Peyer's patch (tissue), 4 donors: ENCODE results near the gene EPAS1. TPM values are rescaled to one million over a fixed set of nuclear protein-coding genes. Genes with fewer than 3 reads are reported as not detected.

Experiments
- DNase-seq, 3 donors: peaks; one replicate each; pipeline ENCODE4 v3.0.0-alpha.2; 2017 to 2019
- H3K27ac ChIP-seq, 4 donors: fragments of 200-600 bp; sonication (generic); one replicate each; pipeline ENCODE4 v1.5.1; 2016 to 2019
- H3K27me3 ChIP-seq, 2 donors: fragments of 200-600 bp; sonication (generic); one replicate each; pipeline ENCODE4 v1.5.1; 2019
- H3K36me3 ChIP-seq, 3 donors: fragments of 200-600 bp; sonication (generic); one replicate each; pipeline ENCODE4 v1.5.1; 2016 to 2019
- H3K4me1 ChIP-seq, 4 donors: fragments of 200-600 bp; sonication (generic); one replicate each; pipeline ENCODE4 v1.5.1; 2016 to 2019
- H3K4me3 ChIP-seq, 4 donors: fragments of 200-600 bp; sonication (generic); 1 replicate in 3 of 4; 2 replicates in 1 of 4; pipeline ENCODE4 v1.5.1; 2016 to 2019; ENCODE audit warnings: mild to moderate bottlenecking in 1 of 4
- H3K9me3 ChIP-seq, 4 donors: fragments of 200-600 bp; sonication (generic); one replicate each; pipeline ENCODE4 v1.5.1; 2016 to 2019; ENCODE audit warnings: mild to moderate bottlenecking in 1 of 4
- POLR2A ChIP-seq, 2 donors: fragments of 450-650 bp; IDR thresholded peaks; one replicate each; pipeline ENCODE4 v1.5.1; 2017; ENCODE audit warnings: antibody characterized with exemption in 2 of 2, mild to moderate bottlenecking in 2 of 2, moderate library complexity in 2 of 2
- total RNA-seq, 4 donors: library from RNA; depleted of rRNA; stranded (reverse); fragments of >200 nt; gene quantifications; one replicate each; pipeline ENCODE4 v1.1.0, GENCODE V29; 2016
- TF ChIP-seq, protein P1 (sequence below), 6 experiments: fragments of 450-650 bp in 4 of 6; fragments of 200-600 bp in 2 of 6; sonication (generic) in 1 of 6; IDR thresholded peaks; one replicate each; pipeline ENCODE4 v1.5.1; 2017 to 2019; ENCODE audit warnings: antibody characterized with exemption in 6 of 6, mild to moderate bottlenecking in 3 of 6, moderate library complexity in 1 of 6

The EPAS1 gene
- total RNA-seq, 4 donors from 2014 or later: 114 to 240 (median 196) TPM

DNA sequence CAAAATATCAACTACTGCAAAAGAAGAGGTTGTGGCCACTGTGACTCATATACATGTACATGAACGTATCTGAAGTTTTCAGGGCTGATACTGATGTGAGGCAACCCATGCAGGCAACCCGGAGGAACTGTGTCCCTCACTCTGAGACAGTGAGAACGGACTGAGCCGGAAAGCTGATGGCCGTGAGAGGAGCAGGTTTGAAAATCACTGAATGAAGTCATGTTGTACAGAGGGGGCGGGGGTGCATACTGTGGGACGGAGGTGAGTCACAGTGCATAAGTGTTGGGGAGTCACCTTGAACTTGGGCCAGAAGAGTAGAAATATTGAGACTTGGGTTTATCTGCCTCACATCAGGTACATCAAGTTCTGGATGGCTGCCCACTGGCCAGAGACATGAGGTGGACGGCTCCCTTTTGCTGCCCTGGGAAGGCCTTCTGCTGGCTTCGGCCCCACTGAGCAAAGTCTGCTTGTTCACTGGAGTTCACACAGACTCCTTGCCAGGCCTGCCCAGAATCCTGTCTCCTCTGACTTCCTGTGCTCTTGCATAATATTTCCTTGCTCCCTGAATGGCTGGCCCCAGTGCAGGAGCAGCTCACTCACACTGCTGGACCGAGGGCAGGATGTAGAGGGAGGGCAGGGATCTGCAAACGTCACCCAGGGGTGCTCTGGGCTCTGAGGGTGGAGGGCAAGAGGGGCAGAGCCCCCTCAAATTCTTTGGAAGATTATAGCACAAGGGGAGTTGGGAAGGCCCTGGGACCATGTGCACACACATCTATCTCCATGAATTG, 18.1 kb downstream of the EPAS1 start:
- TF ChIP-seq POLR2A (IDR thresholded peaks at IDR 0.05): peak in 1 of 2 donors; percentile 39
- TF ChIP-seq, protein P1, sequence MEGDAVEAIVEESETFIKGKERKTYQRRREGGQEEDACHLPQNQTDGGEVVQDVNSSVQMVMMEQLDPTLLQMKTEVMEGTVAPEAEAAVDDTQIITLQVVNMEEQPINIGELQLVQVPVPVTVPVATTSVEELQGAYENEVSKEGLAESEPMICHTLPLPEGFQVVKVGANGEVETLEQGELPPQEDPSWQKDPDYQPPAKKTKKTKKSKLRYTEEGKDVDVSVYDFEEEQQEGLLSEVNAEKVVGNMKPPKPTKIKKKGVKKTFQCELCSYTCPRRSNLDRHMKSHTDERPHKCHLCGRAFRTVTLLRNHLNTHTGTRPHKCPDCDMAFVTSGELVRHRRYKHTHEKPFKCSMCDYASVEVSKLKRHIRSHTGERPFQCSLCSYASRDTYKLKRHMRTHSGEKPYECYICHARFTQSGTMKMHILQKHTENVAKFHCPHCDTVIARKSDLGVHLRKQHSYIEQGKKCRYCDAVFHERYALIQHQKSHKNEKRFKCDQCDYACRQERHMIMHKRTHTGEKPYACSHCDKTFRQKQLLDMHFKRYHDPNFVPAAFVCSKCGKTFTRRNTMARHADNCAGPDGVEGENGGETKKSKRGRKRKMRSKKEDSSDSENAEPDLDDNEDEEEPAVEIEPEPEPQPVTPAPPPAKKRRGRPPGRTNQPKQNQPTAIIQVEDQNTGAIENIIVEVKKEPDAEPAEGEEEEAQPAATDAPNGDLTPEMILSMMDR (IDR thresholded peaks at IDR 0.05): no peak
- H3K4me1 ChIP-seq: peaks cover 0 to 90% (median 5%) of the 10 kb centered on the region in 4 donors
- peak overlapping the region; percentile 49 to 89 (median 66) for H3K27ac ChIP-seq
- peak; percentile 31 to 95 (median 91) for DNase-seq
- no peak overlapping the region for H3K4me3 ChIP-seq
- no peaks in the 10 kb centered on the region for H3K27me3 ChIP-seq
- H3K36me3 ChIP-seq: no peaks in the 10 kb centered on the region
- no peaks in the 10 kb centered on the region for H3K9me3 ChIP-seq

DNA sequence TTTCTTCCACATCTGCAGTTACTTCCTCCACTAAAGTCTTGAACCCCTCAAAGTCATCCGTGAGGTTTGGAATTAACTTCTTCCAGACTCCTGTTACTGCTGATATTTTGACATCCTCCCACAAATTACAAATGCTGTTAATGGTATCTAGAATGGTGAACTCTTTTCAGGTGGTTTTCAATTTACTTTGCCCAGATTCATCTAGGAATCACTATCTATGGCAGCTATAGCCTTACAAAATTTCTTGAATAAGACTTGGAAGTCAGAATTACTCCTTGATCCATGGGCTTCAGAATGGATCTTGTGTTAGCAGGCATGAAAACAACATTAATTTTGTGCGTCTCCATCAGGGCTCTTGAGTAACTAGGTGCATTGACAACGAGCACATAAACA, 19.9 kb downstream of the EPAS1 start:
- no peaks in the 10 kb centered on the region for H3K36me3 ChIP-seq
- TF ChIP-seq, protein P1 (IDR thresholded peaks at IDR 0.05): no peak
- TF ChIP-seq POLR2A (IDR thresholded peaks at IDR 0.05): no peak
- H3K4me3 ChIP-seq: no peak overlapping the region
- no peak for DNase-seq
- H3K27ac ChIP-seq: peak overlapping the region in 2 of 4 donors; percentile 70 to 89
- H3K27me3 ChIP-seq: no peaks in the 10 kb centered on the region
- no peaks in the 10 kb centered on the region for H3K9me3 ChIP-seq
- peaks cover 0 to 75% (median 5%) of the 10 kb centered on the region in 4 donors for H3K4me1 ChIP-seq

DNA sequence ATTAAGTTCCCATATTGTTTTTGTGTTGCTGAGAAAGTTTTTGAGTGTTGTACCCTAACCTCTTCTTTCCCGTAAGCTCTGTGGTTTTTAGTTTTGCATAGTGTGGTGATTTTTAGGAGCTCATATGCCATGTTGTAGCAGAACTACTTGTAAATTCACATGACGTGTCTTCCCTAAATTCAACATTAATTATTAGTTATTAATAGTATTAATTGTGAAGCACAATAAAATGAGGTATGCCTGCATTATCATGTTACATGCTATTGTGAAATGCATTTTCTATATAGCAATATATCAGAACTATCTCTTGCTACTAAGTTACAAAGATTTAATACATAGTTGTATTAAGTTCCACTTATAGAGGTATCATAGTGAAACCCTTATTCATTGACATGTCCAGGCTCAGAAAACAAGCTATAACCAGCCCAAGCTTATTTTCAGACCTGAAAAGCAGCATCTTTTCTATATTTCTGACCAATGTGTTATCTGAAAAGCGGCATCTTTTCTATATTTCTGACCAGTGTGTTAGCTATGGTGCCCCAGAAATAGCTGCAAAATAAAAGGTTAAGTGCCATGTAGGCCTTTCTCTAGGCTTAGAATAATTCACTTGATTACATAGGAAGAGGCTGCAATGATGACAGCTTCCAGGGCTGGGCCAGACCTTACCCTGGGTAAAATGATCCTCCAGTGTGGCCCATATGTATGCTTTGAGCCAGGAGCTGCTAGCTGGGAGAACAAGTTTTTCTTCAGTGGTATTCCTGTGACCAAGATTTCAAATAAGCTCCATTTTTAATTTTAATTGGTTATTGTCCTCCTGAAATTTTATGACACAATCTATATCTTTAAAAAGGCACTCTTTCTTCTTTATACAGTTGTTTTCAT, 21.6 kb downstream of the EPAS1 start:
- H3K27me3 ChIP-seq: no peaks in the 10 kb centered on the region
- H3K36me3 ChIP-seq: no peaks in the 10 kb centered on the region
- no peak for DNase-seq
- H3K9me3 ChIP-seq: no peaks in the 10 kb centered on the region
- peaks cover 0 to 60% (median 5%) of the 10 kb centered on the region in 4 donors for H3K4me1 ChIP-seq
- TF ChIP-seq, protein P1 (IDR thresholded peaks at IDR 0.05): no peak
- no peak for TF ChIP-seq POLR2A (IDR thresholded peaks at IDR 0.05)
- no peak overlapping the region for H3K27ac ChIP-seq
- H3K4me3 ChIP-seq: no peak overlapping the region

DNA sequence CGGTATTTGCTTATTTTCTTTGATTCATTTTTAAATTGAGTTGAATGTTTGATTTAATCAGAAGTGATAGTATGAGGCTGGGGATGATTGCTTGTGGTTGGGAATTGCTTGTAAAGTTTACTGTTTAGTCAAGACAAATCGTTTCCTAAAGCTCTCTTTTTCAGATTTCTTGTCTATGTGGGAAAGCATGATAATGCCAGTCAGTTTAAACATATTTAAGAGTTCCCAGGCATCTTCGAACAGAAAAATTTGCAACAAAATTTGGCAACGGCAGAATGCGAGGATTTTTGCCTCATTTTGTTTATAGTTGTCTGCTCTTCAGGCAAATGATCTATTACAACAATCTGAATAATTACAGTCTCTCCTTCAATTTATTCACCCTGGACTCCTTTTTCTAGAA, 22.5 kb downstream of the EPAS1 start:
- DNase-seq: no peak
- Histone ChIP-seq H3K4me1 (peaks cover 0 to 54% (median 5%) of the 10 kb centered on the region in 4 donors), H3K36me3 (no peaks in the 10 kb centered on the region), H3K4me3 (no peak overlapping the region), H3K9me3 (no peaks in the 10 kb centered on the region), H3K27me3 (no peaks in the 10 kb centered on the region), H3K27ac (peak overlapping the region in 3 of 4 donors; percentile 3 to 27 (median 17))
- TF ChIP-seq, protein P1 (IDR thresholded peaks at IDR 0.05): no peak
- no peak for TF ChIP-seq POLR2A (IDR thresholded peaks at IDR 0.05)

DNA sequence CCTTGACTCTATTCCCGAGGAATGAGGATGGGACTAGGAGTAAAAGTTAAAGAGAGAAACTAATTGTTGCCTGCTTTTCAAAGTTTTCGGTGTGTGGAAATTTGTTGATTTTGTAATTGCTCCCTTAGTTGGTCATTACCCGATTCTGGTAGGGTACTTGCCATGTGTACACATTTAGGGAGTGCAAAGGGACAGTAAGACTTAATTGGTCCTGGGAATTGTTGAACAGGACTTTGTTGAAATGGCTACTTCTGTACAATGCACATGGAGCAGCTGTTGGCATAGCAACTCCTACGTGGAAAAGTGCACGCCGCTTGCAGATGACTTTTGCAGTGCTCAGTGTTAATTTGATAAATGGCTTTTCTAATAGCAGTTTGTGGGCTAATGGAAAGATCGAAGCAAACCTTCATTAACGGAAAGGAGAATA, 22.9 kb downstream of the EPAS1 start:
- H3K4me3 ChIP-seq: no peak overlapping the region
- H3K4me1 ChIP-seq: peaks cover 0 to 50% (median 3%) of the 10 kb centered on the region in 4 donors
- H3K9me3 ChIP-seq: no peaks in the 10 kb centered on the region
- TF ChIP-seq, protein P1 (IDR thresholded peaks at IDR 0.05): no peak
- no peak for TF ChIP-seq POLR2A (IDR thresholded peaks at IDR 0.05)
- H3K27ac ChIP-seq: peak overlapping the region in 2 of 4 donors; percentile 17 to 27
- DNase-seq: no peak
- no peaks in the 10 kb centered on the region for H3K36me3 ChIP-seq
- no peaks in the 10 kb centered on the region for H3K27me3 ChIP-seq
